Cardiac muscle cell (in vitro differentiated cells and primary cell): Measurements from ENCODE around the gene KDF1. TPM values are rescaled to one million over a fixed set of nuclear protein-coding genes. Genes with fewer than 3 reads are reported as not detected.
"Not testable (repeated sequence)": the region's sequence is repeated elsewhere in the genome, so short reads cannot be mapped to it uniquely, and the experiment has no call there.

Experiments used
- DNase-seq, 2 donors: peaks; one replicate each; pipeline versions ENCODE4 v3.0.0 to v3.0.0-alpha.2; 2010 to 2017; ENCODE audit warnings: low read depth in 1 of 2, low spot score in 1 of 2
- H3K27ac ChIP-seq: fragments of 200-600 bp; sonication (generic); 2 replicates; pipeline ENCODE4 v1.5.1; 2016
- H3K27me3 ChIP-seq: fragments of 200-600 bp; sonication (generic); 2 replicates; pipeline ENCODE4 v1.6.0; 2016; ENCODE audit warnings: control low read depth
- H3K36me3 ChIP-seq: fragments of 200-600 bp; sonication (generic); 2 replicates; pipeline ENCODE4 v1.5.1; 2016; ENCODE audit warnings: control low read depth
- H3K4me1 ChIP-seq: fragments of 200-600 bp; sonication (generic); 2 replicates; pipeline ENCODE4 v1.8.1; 2017; ENCODE audit warnings: low read depth, mild to moderate bottlenecking, mixed run types
- H3K4me3 ChIP-seq: fragments of 200-600 bp; sonication (generic); 2 replicates; pipeline ENCODE4 v1.5.1; 2016; ENCODE audit warnings: mild to moderate bottlenecking
- H3K9me3 ChIP-seq: fragments of 200-600 bp; sonication (generic); 2 replicates; pipeline ENCODE4 v1.5.1; 2017; ENCODE audit warnings: low read depth, mild to moderate bottlenecking, control low read depth
- CTCF ChIP-seq: IDR thresholded peaks from 2 replicates; pipeline ENCODE4 v1.5.1; 2012; ENCODE audit warnings: low read depth, mild to moderate bottlenecking, low read length
- polyA plus RNA-seq: library from polyadenylated mRNA; unstranded; fragments of >200 nt; fragmentation: Nextera tagmentation; extraction: Ambion mirVana; gene quantifications from 2 replicates; pipeline ENCODE4 v1.2.1, GENCODE V29; 2016
- total RNA-seq: library from RNA; depleted of rRNA; stranded (reverse); fragments of >200 nt; gene quantifications from 2 replicates; pipeline ENCODE4 v1.2.3, GENCODE V29; 2016

KDF1 gene
- total and polyA plus RNA-seq, 2 experiments from 2014 or later: 0.35 to 0.63 TPM

- peak overlapping the region; percentile 64 for H3K4me3 ChIP-seq
- no peaks in the 10 kb centered on the region for H3K9me3 ChIP-seq
- H3K36me3 ChIP-seq: no peaks in the 10 kb centered on the region
- peaks cover 22% of the 10 kb centered on the region for H3K4me1 ChIP-seq
- peaks cover 25% of the 10 kb centered on the region for H3K27me3 ChIP-seq
- TF ChIP-seq CTCF: no peak
- no peak for DNase-seq
- no peak overlapping the region for H3K27ac ChIP-seq
These were observed 34.7 kb upstream of the KDF1 start for GRCh38 chr1:26994787-26995517.

- Histone ChIP-seq H3K36me3 (no peaks in the 10 kb centered on the region), H3K9me3 (no peaks in the 10 kb centered on the region), H3K27ac (peak overlapping the region; percentile 35), H3K27me3 (peaks cover 25% of the 10 kb centered on the region), H3K4me3 (peak overlapping the region; percentile 64), H3K4me1 (peaks cover 16% of the 10 kb centered on the region)
- TF ChIP-seq CTCF: no peak
- peak in 1 of 2 donors; percentile 62 for DNase-seq
These were observed 33.9 kb upstream of the KDF1 start for GRCh38 chr1:26994020-26994786.

GRCh38 chr1:26993237-26994019 lies 33.2 kb upstream of the KDF1 start, which contains the start of gene TRNP1:
TSS of gene TRNP1 (plus strand) at chr1:26993692. CDS start at chr1:26993787, 95 bp downstream.
- no peak for TF ChIP-seq CTCF
- H3K27me3 ChIP-seq: peaks cover 25% of the 10 kb centered on the region
- no peaks in the 10 kb centered on the region for H3K9me3 ChIP-seq
- DNase-seq: peak; percentile 82 to 92
- peak within 1 kb of the TSS; percentile 35 for H3K27ac ChIP-seq
- H3K4me3 ChIP-seq: peak within 1 kb of the TSS; percentile 64
- H3K36me3 ChIP-seq: no peaks in the 10 kb centered on the region
- peaks cover 11% of the 10 kb centered on the region for H3K4me1 ChIP-seq

GRCh38 chr1:26991310-26992116 lies 31.2 kb upstream of the KDF1 start:
- no peak overlapping the region for H3K27ac ChIP-seq
- H3K4me1 ChIP-seq: peaks cover 8% of the 10 kb centered on the region
- DNase-seq: no peak
- no peaks in the 10 kb centered on the region for H3K9me3 ChIP-seq
- TF ChIP-seq CTCF: no peak
- no peaks in the 10 kb centered on the region for H3K36me3 ChIP-seq
- H3K4me3 ChIP-seq: no peak overlapping the region
- peaks cover 32% of the 10 kb centered on the region for H3K27me3 ChIP-seq

GRCh38 chr1:26989403-26990109 lies 29.3 kb upstream of the KDF1 start:
- H3K4me1 ChIP-seq, DNase-seq, H3K9me3 ChIP-seq, H3K4me3 ChIP-seq, H3K27ac ChIP-seq, H3K36me3 ChIP-seq: not testable (repeated sequence)
- peaks cover 34% of the 10 kb centered on the region for H3K27me3 ChIP-seq
